ENCODE data around the gene CDK12.

Gene CDK12

GRCh38 chr17:39576187-39576586 lies 114.9 kb downstream of the CDK12 start:
- no peak for DNase-seq (ENCODE audit: low read depth)

GRCh38 chr17:39578272-39578671 lies 117.0 kb downstream of the CDK12 start:
- no peak overlapping the region for H3K4me3 ChIP-seq (ENCODE audit: low read depth, low read length)
- no peak for DNase-seq (ENCODE audit: low read depth)

More at GRCh38 chr17:39576187-39576586, 114.9 kb downstream of the CDK12 start:
- H3K4me3 ChIP-seq (ENCODE audit: low read depth, low read length): no peak overlapping the region

DNA sequence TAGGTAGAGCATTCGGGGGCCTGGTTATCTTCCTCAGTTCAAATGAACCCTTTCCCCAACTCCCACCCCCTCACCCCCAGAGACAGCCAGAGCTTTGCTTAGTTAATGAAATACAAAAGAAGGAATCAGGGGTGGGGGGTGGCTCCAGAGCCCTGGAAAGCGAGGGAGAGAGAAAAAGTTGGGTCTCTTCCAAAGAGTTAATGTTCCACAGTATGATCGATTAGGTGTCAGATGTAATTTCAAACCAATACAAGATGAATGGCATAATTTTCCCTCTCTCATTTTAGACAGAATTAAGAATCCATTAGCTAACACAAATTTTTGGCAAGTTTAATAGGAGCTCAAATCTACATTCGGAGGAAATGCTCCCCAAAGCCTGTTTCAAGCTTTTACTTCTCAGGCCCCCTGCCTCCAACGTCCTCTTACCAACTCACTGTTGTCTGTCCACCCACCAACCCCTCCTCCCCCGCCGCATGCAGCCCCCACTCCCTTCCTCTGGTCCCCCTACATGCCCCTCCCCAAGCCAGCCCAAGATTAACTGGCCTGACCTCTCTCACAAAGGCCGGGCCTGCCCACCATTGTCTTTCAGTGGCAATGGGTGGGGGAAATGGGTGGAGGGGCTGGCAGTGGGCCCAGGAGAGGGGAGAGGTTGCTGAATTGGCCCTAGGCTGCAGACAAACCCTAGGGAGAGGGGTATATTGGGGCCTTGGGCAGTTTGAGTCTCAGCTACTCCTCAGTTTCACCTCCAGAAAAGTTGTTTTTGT lies 118.2 kb downstream of the CDK12 start:
- no peak for DNase-seq (ENCODE audit: low read depth)
- H3K4me3 ChIP-seq (ENCODE audit: low read depth, low read length): no peak overlapping the region

- DNase-seq (ENCODE audit: low read depth): no peak
- H3K4me3 ChIP-seq (ENCODE audit: low read depth, low read length): no peak overlapping the region
Measured at GRCh38 chr17:39580082-39580468, 118.8 kb downstream of the CDK12 start.

DNA sequence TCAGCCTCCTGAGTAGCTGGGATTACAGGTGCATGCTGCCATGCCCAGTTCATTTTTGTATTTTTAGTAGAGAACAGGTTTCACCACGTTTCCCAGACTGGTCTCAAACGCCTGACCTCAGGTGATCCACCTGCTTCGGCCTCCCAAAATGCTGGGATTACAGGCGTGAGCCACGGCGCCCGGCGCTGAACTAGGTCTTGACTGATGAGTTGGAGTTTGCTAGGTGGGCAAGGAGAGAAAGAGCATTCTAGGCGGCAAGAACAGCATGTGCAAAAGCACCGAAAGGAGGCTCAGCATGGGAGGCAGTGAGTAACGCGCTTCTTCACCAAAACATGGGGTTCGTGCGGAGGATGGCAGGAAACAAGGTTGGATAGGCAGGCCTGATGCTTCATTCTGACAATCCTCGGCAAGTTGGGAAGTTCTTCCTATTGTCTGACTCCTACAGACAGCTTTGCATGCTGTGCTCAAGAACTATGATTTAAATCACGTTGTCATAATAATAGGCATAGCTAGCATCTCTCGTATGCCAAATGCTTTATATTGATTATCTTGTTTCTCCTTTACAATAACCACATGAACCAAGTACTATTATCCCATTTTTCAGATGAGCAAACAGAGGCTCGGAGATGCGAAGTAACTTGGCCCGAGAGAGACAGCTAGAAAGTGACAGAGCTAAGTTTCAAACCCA lies 119.9 kb downstream of the CDK12 start:
- no peak overlapping the region for H3K4me3 ChIP-seq (ENCODE audit: low read depth, low read length)
- DNase-seq (ENCODE audit: low read depth): no peak

GRCh38 chr17:39581759-39582085 lies 120.4 kb downstream of the CDK12 start:
- no peak overlapping the region for H3K4me3 ChIP-seq (ENCODE audit: low read depth, low read length)
- DNase-seq (ENCODE audit: low read depth): no peak

DNA sequence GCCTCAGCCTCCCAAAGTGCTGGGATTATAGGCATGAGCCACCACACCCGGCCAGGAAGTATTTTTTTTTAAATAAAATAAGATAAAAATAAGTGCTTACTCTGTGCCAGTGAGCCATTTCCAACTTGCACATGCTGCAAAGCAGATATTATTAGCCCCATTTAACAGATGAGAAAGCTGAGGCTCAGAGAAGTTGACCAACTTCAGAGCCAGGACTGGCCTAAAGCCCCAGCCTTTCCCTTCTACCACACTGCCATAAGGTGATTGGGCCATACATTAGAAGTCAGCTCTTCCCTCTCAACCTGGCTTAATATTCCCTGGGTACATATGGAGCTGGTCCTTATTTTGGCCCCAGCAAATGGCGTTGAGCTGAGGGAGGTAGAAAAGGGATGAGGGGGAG lies 121.4 kb downstream of the CDK12 start:
- no peak for DNase-seq (ENCODE audit: low read depth)

More for the DNA sequence above, 121.4 kb downstream of the CDK12 start:
- H3K4me3 ChIP-seq (ENCODE audit: low read depth, low read length): no peak overlapping the region
